ENCODE results near the gene FBLN5.

Gene FBLN5

GRCh38 chr14:91947475-91948184, at the start of gene FBLN5:
Gene FBLN5, minus strand, starts transcription at chr14:91947694. Its CDS starts 465 bp downstream, at chr14:91947229.
- no peak for DNase-seq

- DNase-seq, result peak in 1 of 2 experiments; percentile 27
Measured at GRCh38 chr14:91996948-91997371, 49.5 kb upstream of the FBLN5 start.

- DNase-seq, result no peak
Measured at GRCh38 chr14:91987192-91987591, 39.7 kb upstream of the FBLN5 start.

- no peak for DNase-seq
Measured at GRCh38 chr14:91985521-91986255, 38.2 kb upstream of the FBLN5 start.

- DNase-seq, result no peak
Measured at GRCh38 chr14:91985008-91985407, 37.5 kb upstream of the FBLN5 start.

GRCh38 chr14:91983588-91983987, 36.1 kb upstream of the FBLN5 start:
- DNase-seq, result no peak

GRCh38 chr14:91980157-91980556, 32.7 kb upstream of the FBLN5 start:
- no peak for DNase-seq

GRCh38 chr14:91977884-91978283, 30.4 kb upstream of the FBLN5 start:
- DNase-seq, result no peak

GRCh38 chr14:91975763-91976162, 28.3 kb upstream of the FBLN5 start:
- no peak for DNase-seq

- no peak for DNase-seq
Measured at GRCh38 chr14:91971188-91971778, 23.8 kb upstream of the FBLN5 start.

GRCh38 chr14:91968280-91968679, 20.8 kb upstream of the FBLN5 start:
- DNase-seq, result no peak

- DNase-seq, result no peak
Measured at GRCh38 chr14:91964724-91965123, 17.2 kb upstream of the FBLN5 start.

- DNase-seq, result no peak
Measured at GRCh38 chr14:91964011-91964410, 16.5 kb upstream of the FBLN5 start.

- no peak for DNase-seq
Measured at GRCh38 chr14:91963465-91963864, 16.0 kb upstream of the FBLN5 start.

- no peak for DNase-seq
Measured at GRCh38 chr14:91961297-91962220, 14.1 kb upstream of the FBLN5 start.

- no peak for DNase-seq
Measured at GRCh38 chr14:91957876-91958313, 10.4 kb upstream of the FBLN5 start.

- no peak for DNase-seq
Measured at GRCh38 chr14:91956616-91957015, 9.1 kb upstream of the FBLN5 start.

- DNase-seq, result no peak
Measured at GRCh38 chr14:91955168-91955567, 7.7 kb upstream of the FBLN5 start.

- DNase-seq, result no peak
Measured at GRCh38 chr14:91953170-91953985, 5.9 kb upstream of the FBLN5 start.

GRCh38 chr14:91946622-91947474, 646 bp downstream of the FBLN5 start:
- no peak for DNase-seq

All from SHP77 (cell line).